Heart right ventricle (tissue), 16 donors: ENCODE measurements around the gene SLC6A7. TPM values are rescaled to one million over a fixed set of nuclear protein-coding genes. Genes with fewer than 3 reads are reported as not detected.
A peak's percentile ranks its signal among the peaks of the same experiment; 100 is the strongest.

Experiments
- ATAC-seq, 8 donors: fragments of 200-7000 bp; cut with Tn5 transposase; one replicate each; pipeline ENCODE4 v1.9.1; 2020; ENCODE audit warnings: mild to moderate bottlenecking in 8 of 8, moderate library complexity in 8 of 8, moderate number of reproducible peaks in 1 of 8
- DNase-seq, 2 donors: peaks; one replicate each; pipeline ENCODE4 v3.0.0-alpha.2; 2020
- H3K27ac ChIP-seq, 10 donors: fragments of 200-600 bp; sonication (generic) in 2 of 10; one replicate each; pipeline versions ENCODE4 v1.5.0 to v1.8.0; 2020 to 2022; ENCODE audit warnings: mild to moderate bottlenecking in 3 of 10
- H3K27me3 ChIP-seq, 7 donors: fragments of 200-600 bp; one replicate each; pipeline ENCODE4 v1.8.0; 2021 to 2022; ENCODE audit warnings: mild to moderate bottlenecking in 2 of 7
- H3K36me3 ChIP-seq, 9 donors: fragments of 200-600 bp; sonication (generic) in 1 of 9; one replicate each; pipeline versions ENCODE4 v1.5.0 to v1.8.0; 2020 to 2022; ENCODE audit warnings: mild to moderate bottlenecking in 2 of 9
- H3K4me1 ChIP-seq, 9 donors: fragments of 200-600 bp; sonication (generic) in 1 of 9; one replicate each; pipeline versions ENCODE4 v1.5.0 to v1.8.0; 2020 to 2022; ENCODE audit warnings: mild to moderate bottlenecking in 4 of 9
- H3K4me3 ChIP-seq, 10 donors: fragments of 200-600 bp; sonication (generic) in 2 of 10; one replicate each; pipeline versions ENCODE4 v1.5.0 to v1.8.0; 2020 to 2022; ENCODE audit warnings: mild to moderate bottlenecking in 7 of 10, moderate library complexity in 2 of 10
- H3K9me3 ChIP-seq, 11 donors: fragments of 200-600 bp in 10 of 11; sonication (generic) in 2 of 11; one replicate each; pipeline versions ENCODE4 v1.5.0 to v1.8.0; 2013 to 2022; ENCODE audit warnings: mild to moderate bottlenecking in 2 of 11, control low read depth in 1 of 11, moderate library complexity in 1 of 11
- CTCF ChIP-seq, 9 donors: fragments of 200-600 bp; sonication (generic) in 2 of 9; IDR thresholded peaks; one replicate each; pipeline versions ENCODE4 v1.5.0 to v1.8.0; 2021 to 2022; ENCODE audit warnings: antibody characterized with exemption in 9 of 9, mild to moderate bottlenecking in 5 of 9, moderate library complexity in 1 of 9
- WGBS, 2 donors: extraction: QIAGEN DNeasy Blood & Tissue Kit; methylation state at CpG; one replicate each; pipeline ENCODE4 v1.1.7; 2013; ENCODE audit warnings: inconsistent platforms in 1 of 2; 5-methylcytosine and 5-hydroxymethylcytosine counted together
- intact Hi-C, 10 donors: fragments of 100-400 bp; cut with DNase I; formaldehyde crosslinking; loops; one replicate each; pipeline versions ENCODE4 v1.11.1 to v1.14.2; 2022
- polyA plus RNA-seq, 2 donors: library from polyadenylated mRNA; stranded (reverse); fragments of 200-250 nt; gene quantifications; one replicate each; pipeline ENCODE4 v1.2.3, GENCODE V29; 2013
- total RNA-seq, 10 donors: library from RNA; stranded (reverse); fragmentation: NEBNext Ultra II Directional in 3 of 10; extraction: Animal tissue kit (Norgen Biotek cat#: 25700) in 3 of 10; gene quantifications; one replicate each; pipeline versions ENCODE4 v1.2.1 to v1.2.4, GENCODE V29; 2021 to 2023
- donor health status: Arrhythmogenic right ventricular cardiomyopathy.
- donor health status: ischemic (EF 13 %, LVEDD 7.1; RV severe dilation, severe dysfunction).
- donor health status: healthy with polysubstance abuse.
- donor health status: DM: no; HTN: yes; CAD: no.
- donor health status: DM: no; HTN: no; CAD: no.
- donor health status: ischemic (EF 25% LVEDD 6.9; RV normal size, moderate dysfunction).
- donor health status: ischemic (EF 25% LVEDD 5.7; RV mildly dilated, moderate dysfunction).
- donor health status: healthy.
- donor health status: DM: yes; HTN: yes; CAD: no.
- donor health status: Ischemic cardiomyopathy.
- donor health status: ischemic (EF 35%, LVEDD 5.7; RV mildly dilated, moderate dysfunction).
- donor health status: nonischemic (EF 11% LVEDD 7.7; RV severe dilation, severe dysfunction).
- donor health status: DM: yes; HTN: yes; CAD: no.
- donor health status: PGD.
- donor health status: ischemic (EF 29% LVEDD 5.4; RV normal size, mild dysfunction).
- donor health status: nonischemic (EF 23%, LVEDD 6.1; RV moderate dilation, normal function).

SLC6A7 gene
- total and polyA plus RNA-seq, 12 donors = not detected

- intact Hi-C loops = no loop called here
- Histone ChIP-seq H3K4me3 (peak overlapping the region; percentile 36 to 67 (median 60)), H3K27me3 (peaks cover 0 to 12% (median 0%) of the 10 kb centered on the region in 7 donors), H3K9me3 (no peaks in the 10 kb centered on the region), H3K4me1 (peaks cover 7 to 62% (median 36%) of the 10 kb centered on the region in 9 donors), H3K27ac (peak overlapping the region; percentile 73 to 92 (median 85)), H3K36me3 (peaks cover 0 to 19% (median 0%) of the 10 kb centered on the region in 9 donors)
- 8 to 15% methylated on average over 9 of the region's 9 CpGs for WGBS, 2 donors
- no peak for ATAC-seq
- TF ChIP-seq CTCF (IDR thresholded peaks at IDR 0.05) = no peak
- peak in 1 of 2 donors; percentile 45 for DNase-seq
Observed at GRCh38 chr5:150156027-150156368, 33.9 kb upstream of the SLC6A7 start.

- ATAC-seq (no peak), DNase-seq (no peak)
- Histone ChIP-seq H3K27me3 (peaks cover 0 to 12% (median 0%) of the 10 kb centered on the region in 7 donors), H3K9me3 (no peaks in the 10 kb centered on the region), H3K27ac (peak overlapping the region; percentile 73 to 92 (median 85)), H3K4me3 (peak overlapping the region in 8 of 10 donors; percentile 45 to 67 (median 60)), H3K36me3 (peaks cover 0 to 19% (median 0%) of the 10 kb centered on the region in 9 donors), H3K4me1 (peaks cover 7 to 62% (median 38%) of the 10 kb centered on the region in 9 donors)
- WGBS, 2 donors = 74 to 83% methylated on average over 4 of the region's 4 CpGs
- intact Hi-C loops = no loop called here
- no peak for TF ChIP-seq CTCF (IDR thresholded peaks at IDR 0.05)
Observed at GRCh38 chr5:150156540-150156939, 33.3 kb upstream of the SLC6A7 start.

GRCh38 chr5:150157168-150157567 lies 32.7 kb upstream of the SLC6A7 start:
- WGBS, 2 donors = 67 to 80% methylated on average over 3 of the region's 3 CpGs
- no peak for DNase-seq
- H3K27me3 ChIP-seq = peaks cover 0 to 12% (median 0%) of the 10 kb centered on the region in 7 donors
- intact Hi-C loops = no loop called here
- H3K9me3 ChIP-seq = no peaks in the 10 kb centered on the region
- no peak for ATAC-seq
- peak overlapping the region; percentile 36 to 92 (median 85) for H3K27ac ChIP-seq
- peaks cover 7 to 68% (median 44%) of the 10 kb centered on the region in 9 donors for H3K4me1 ChIP-seq
- peak overlapping the region in 6 of 10 donors; percentile 4 to 60 (median 25) for H3K4me3 ChIP-seq
- TF ChIP-seq CTCF (IDR thresholded peaks at IDR 0.05) = no peak
- H3K36me3 ChIP-seq = peaks cover 0 to 18% (median 0%) of the 10 kb centered on the region in 9 donors

- Histone ChIP-seq H3K27me3 (peaks cover 0 to 12% (median 0%) of the 10 kb centered on the region in 7 donors), H3K27ac (peak overlapping the region; percentile 22 to 92 (median 85)), H3K36me3 (peaks cover 0 to 6% (median 0%) of the 10 kb centered on the region in 9 donors), H3K4me1 (peaks cover 7 to 80% (median 56%) of the 10 kb centered on the region in 9 donors), H3K9me3 (no peaks in the 10 kb centered on the region), H3K4me3 (peak overlapping the region in 3 of 10 donors; percentile 14 to 60 (median 32))
- intact Hi-C loops = no loop called here
- ATAC-seq (peak in 3 of 8 donors; percentile 7 to 27 (median 17)), DNase-seq (peak; percentile 45 to 66)
- TF ChIP-seq CTCF (IDR thresholded peaks at IDR 0.05) = no peak
- 44 to 50% methylated on average over 12 of the region's 12 CpGs for WGBS, 2 donors
Observed at GRCh38 chr5:150158170-150158949, 31.5 kb upstream of the SLC6A7 start.
